A549 (cell line): Measurements from ENCODE around the gene HMG20A.

ENCODE experiments used
- CHD4 ChIP-seq: fragments of 200-600 bp; sonication (generic); IDR thresholded peaks from 2 replicates; pipeline ENCODE4 v1.6.1; 2016; ENCODE audit warnings: antibody characterized with exemption, mild to moderate bottlenecking, borderline replicate concordance
- CTCF ChIP-seq: fragments of >200 bp; sonication (Bioruptor Twin); formaldehyde crosslinking; IDR thresholded peaks from 3 replicates; pipeline ENCODE4 v1.5.1; 2016
- EP300 ChIP-seq, 2 experiments: fragments of >200 bp; sonication (Bioruptor Twin); formaldehyde crosslinking; IDR thresholded peaks; 2 replicates in 1 of 2; 3 replicates in 1 of 2; pipeline ENCODE4 v1.6.1; 2016 to 2017
- HEYL ChIP-seq: fragments of 250-450 bp; sonication (Bioruptor Pico); IDR thresholded peaks from 2 replicates; pipeline ENCODE4 v1.8.0; 2021; ENCODE audit warnings: mild to moderate bottlenecking, moderate library complexity
- HOXA7 ChIP-seq: fragments of 250-450 bp; sonication (Bioruptor Pico); IDR thresholded peaks from 2 replicates; pipeline ENCODE4 v1.5.0; 2020; ENCODE audit warnings: mild to moderate bottlenecking, moderate library complexity
- MAX ChIP-seq: IDR thresholded peaks from 2 replicates; pipeline ENCODE4 v1.6.1; 2012
- POLR2A ChIP-seq: IDR thresholded peaks from 2 replicates; pipeline ENCODE4 v1.6.1; 2012; ENCODE audit warnings: mild to moderate bottlenecking, low read length
- REST ChIP-seq: fragments of 200-600 bp; sonication (generic); IDR thresholded peaks from 2 replicates; pipeline ENCODE4 v1.6.1; 2016; ENCODE audit warnings: antibody characterized with exemption, mild to moderate bottlenecking, moderate library complexity
- RFX5 ChIP-seq: fragments of 450-650 bp; IDR thresholded peaks from 2 replicates; pipeline ENCODE4 v1.7.1; 2014; ENCODE audit warnings: antibody characterized with exemption, mild to moderate bottlenecking, moderate library complexity
- SMC3 ChIP-seq: fragments of >200 bp; sonication (Bioruptor Twin); formaldehyde crosslinking; IDR thresholded peaks from 3 replicates; pipeline ENCODE4 v1.6.1; 2018; ENCODE audit warnings: inconsistent platforms
- ZSCAN20 ChIP-seq: fragments of 250-450 bp; sonication (Bioruptor Pico); IDR thresholded peaks from 2 replicates; pipeline ENCODE4 v1.8.0; 2022; ENCODE audit warnings: mild to moderate bottlenecking, moderate library complexity

- TF ChIP-seq REST, result no peak
- no peak for TF ChIP-seq ZSCAN20
- TF ChIP-seq CTCF, result no peak
- no peak for TF ChIP-seq CHD4
- no peak for TF ChIP-seq RFX5
- TF ChIP-seq POLR2A, result no peak
- TF ChIP-seq SMC3, result no peak
- no peak for TF ChIP-seq HOXA7 (CRISPR knock-in tag)
- TF ChIP-seq EP300 (IDR thresholded peaks at IDR 0.05), result no peak
- no peak for TF ChIP-seq MAX
- no peak for TF ChIP-seq HEYL
Measured at GRCh38 chr15:77510066-77511057, 89.7 kb downstream of the HMG20A start.
